Muscle of leg (tissue), 11 donors: ENCODE results near the gene NEK2. TPM values are rescaled to one million over a fixed set of nuclear protein-coding genes. Genes with fewer than 3 reads are reported as not detected.
A peak's percentile ranks its signal among the peaks of the same experiment; 100 is the strongest.
"Not testable (repeated sequence)": the region's sequence is repeated elsewhere in the genome, so short reads cannot be mapped to it uniquely, and the experiment has no call there.

Source experiments
- DNase-seq: peaks from one replicate; pipeline ENCODE4 v3.0.0; 2013
- H3K27ac ChIP-seq: one replicate; pipeline ENCODE4 v1.5.1; 2013; ENCODE audit warnings: mild to moderate bottlenecking, low read length, control low read depth
- H3K27me3 ChIP-seq: one replicate; pipeline ENCODE4 v1.6.1; 2013; ENCODE audit warnings: low read length; ENCODE audit not compliant: control insufficient read depth, insufficient read depth
- H3K36me3 ChIP-seq: one replicate; pipeline ENCODE4 v1.6.1; 2013; ENCODE audit warnings: low read length; ENCODE audit not compliant: control insufficient read depth, insufficient read depth
- H3K4me1 ChIP-seq: one replicate; pipeline ENCODE4 v1.6.1; 2013; ENCODE audit warnings: low read length; ENCODE audit not compliant: control insufficient read depth, insufficient read depth
- H3K4me3 ChIP-seq: one replicate; pipeline ENCODE4 v1.5.1; 2013; ENCODE audit warnings: low read length, control low read depth
- H3K9me3 ChIP-seq: replicated peaks from 2 replicates; pipeline ENCODE4 v1.6.1; 2013; ENCODE audit warnings: low read depth, low read length; ENCODE audit not compliant: control insufficient read depth
- WGBS: methylation state at CpG from one replicate; pipeline ENCODE4 v1.1.5; 2013; ENCODE audit warnings: missing lambda C conversion rate; ENCODE audit not compliant: insufficient coverage; 5-methylcytosine and 5-hydroxymethylcytosine counted together
- polyA plus RNA-seq, 8 donors: library from polyadenylated mRNA; unstranded; fragments of 120-200 nt; gene quantifications; one replicate each; pipeline versions ENCODE4 v1.2.1 to v1.2.3, GENCODE V29; 2013; ENCODE audit warnings: inconsistent platforms in 1 of 8, low replicate concordance in 1 of 8; ENCODE audit not compliant: insufficient read length in 8 of 8, insufficient read depth in 1 of 8
- total RNA-seq: library from RNA; stranded (reverse); fragments of 120-200 nt; gene quantifications from one replicate; pipeline ENCODE4 v1.2.4, GENCODE V29; 2013

NEK2 gene
- total and polyA plus RNA-seq, 9 donors, result 6.0 to 11.5 (median 8.4) TPM

GRCh38 chr1:211652371-211652770, 23.1 kb downstream of the NEK2 start:
- WGBS, result 58% methylated on average over 6 of the region's 6 CpGs
- Histone ChIP-seq H3K27ac (no peak overlapping the region), H3K27me3 (no peaks in the 10 kb centered on the region), H3K36me3 (no peaks in the 10 kb centered on the region), H3K4me3 (no peak overlapping the region), H3K4me1 (peaks cover 3% of the 10 kb centered on the region), H3K9me3 (no peaks in the 10 kb centered on the region)
- no peak for DNase-seq

DNA sequence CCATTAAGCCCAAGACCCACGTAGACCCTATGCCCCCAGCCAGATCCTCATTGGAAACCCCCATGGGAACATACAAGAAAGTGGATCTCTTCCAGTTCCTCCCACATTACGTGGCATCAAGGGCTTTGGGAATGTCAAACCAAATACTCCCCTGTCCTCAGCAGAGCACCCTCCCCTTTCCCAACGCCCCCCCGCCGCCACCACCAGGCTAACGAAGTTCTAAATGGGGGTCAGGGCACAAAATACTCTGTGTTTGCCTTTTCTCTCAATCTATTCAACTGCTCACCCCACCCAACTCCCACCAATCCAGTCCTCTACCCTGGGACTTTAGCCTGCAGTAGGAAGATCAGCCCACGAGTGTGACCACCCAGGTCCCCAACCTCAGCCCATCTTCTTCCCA, 24.5 kb downstream of the NEK2 start:
- Histone ChIP-seq H3K4me1 (peaks cover 3% of the 10 kb centered on the region), H3K27ac (no peak overlapping the region), H3K4me3 (no peak overlapping the region), H3K27me3 (no peaks in the 10 kb centered on the region), H3K36me3 (no peaks in the 10 kb centered on the region), H3K9me3 (no peaks in the 10 kb centered on the region)
- DNase-seq, result no peak
- WGBS, result 79% methylated on average over 7 of the region's 7 CpGs

- Histone ChIP-seq H3K27me3 (no peaks in the 10 kb centered on the region), H3K36me3 (no peaks in the 10 kb centered on the region), H3K4me1 (no peaks in the 10 kb centered on the region), H3K27ac (no peak overlapping the region), H3K9me3 (no peaks in the 10 kb centered on the region), H3K4me3 (no peak overlapping the region)
- WGBS, result 39% methylated on average over 7 of the region's 9 CpGs
- no peak for DNase-seq
Measured at GRCh38 chr1:211648980-211649934, 26.2 kb downstream of the NEK2 start.

- no peaks in the 10 kb centered on the region for H3K9me3 ChIP-seq
- H3K4me3 ChIP-seq, result no peak overlapping the region
- H3K27ac ChIP-seq, result no peak overlapping the region
- no peaks in the 10 kb centered on the region for H3K36me3 ChIP-seq
- WGBS, result 92% methylated on average over 2 of the region's 3 CpGs
- no peaks in the 10 kb centered on the region for H3K27me3 ChIP-seq
- peaks cover 7% of the 10 kb centered on the region for H3K4me1 ChIP-seq
- DNase-seq, result no peak
Measured at GRCh38 chr1:211648336-211648735, 27.1 kb downstream of the NEK2 start.

GRCh38 chr1:211647711-211648121, 27.7 kb downstream of the NEK2 start:
- WGBS, result 82% methylated on average over 3 of the region's 4 CpGs

DNA sequence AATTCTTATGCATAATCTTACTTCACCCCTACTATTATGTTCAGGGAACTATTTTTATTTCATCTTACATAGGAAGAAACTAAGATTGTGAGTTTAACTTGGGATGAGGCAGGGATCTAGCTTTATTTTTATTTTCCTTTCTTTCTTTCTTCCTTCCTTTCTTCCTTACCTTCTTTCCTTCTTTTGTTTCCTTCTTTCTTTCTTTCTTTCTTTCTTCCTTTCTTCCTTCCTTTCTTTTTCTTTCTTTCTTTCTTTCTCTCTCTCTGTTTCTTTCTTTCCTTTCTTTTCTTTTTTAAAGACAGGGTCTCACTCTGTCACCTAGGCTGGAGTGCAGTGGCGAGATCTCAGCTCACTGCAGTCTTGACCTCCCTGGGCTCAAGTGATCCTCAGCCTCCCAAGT, 28.9 kb downstream of the NEK2 start:
- H3K4me3 ChIP-seq, result no peak overlapping the region
- no peak for DNase-seq
- no peaks in the 10 kb centered on the region for H3K36me3 ChIP-seq
- H3K27me3 ChIP-seq, result no peaks in the 10 kb centered on the region
- WGBS, result no CpG with 5 or more reads among the region's 1 CpG
- H3K27ac ChIP-seq, result no peak overlapping the region
- peaks cover 9% of the 10 kb centered on the region for H3K4me1 ChIP-seq
- H3K9me3 ChIP-seq, result no peaks in the 10 kb centered on the region

More at GRCh38 chr1:211647711-211648121, 27.7 kb downstream of the NEK2 start:
- Histone ChIP-seq H3K27ac (no peak overlapping the region), H3K4me1 (peaks cover 9% of the 10 kb centered on the region), H3K36me3 (no peaks in the 10 kb centered on the region), H3K4me3 (no peak overlapping the region), H3K9me3 (no peaks in the 10 kb centered on the region), H3K27me3 (no peaks in the 10 kb centered on the region)
- DNase-seq, result no peak

DNA sequence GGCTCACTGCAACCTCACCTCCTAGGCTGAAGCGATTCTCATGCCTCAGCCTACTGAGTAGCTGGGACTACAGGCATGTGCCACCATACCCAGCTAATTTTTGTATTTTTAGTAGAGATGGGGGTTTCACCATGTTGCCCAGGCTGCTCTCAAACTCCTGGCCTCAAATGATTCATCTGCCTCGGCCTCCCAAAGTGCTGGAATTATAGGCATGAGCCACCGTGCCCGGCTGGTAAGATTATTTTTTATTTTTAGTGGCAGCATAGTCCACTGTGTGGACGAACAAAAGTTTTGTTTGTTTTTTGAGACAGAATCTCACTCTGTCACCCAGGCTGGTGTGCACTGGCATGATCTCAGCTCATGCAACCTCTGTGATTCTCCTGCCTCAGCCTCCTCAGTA, 29.8 kb downstream of the NEK2 start:
- H3K9me3 ChIP-seq, H3K27ac ChIP-seq, H3K4me3 ChIP-seq, H3K27me3 ChIP-seq, DNase-seq, H3K36me3 ChIP-seq, H3K4me1 ChIP-seq: not testable (repeated sequence)
- WGBS, result 92% methylated on average over 4 of the region's 5 CpGs

GRCh38 chr1:211644653-211645052, 30.8 kb downstream of the NEK2 start:
- Histone ChIP-seq H3K4me3 (no peak overlapping the region), H3K9me3 (no peaks in the 10 kb centered on the region), H3K4me1 (peaks cover 9% of the 10 kb centered on the region), H3K27me3 (no peaks in the 10 kb centered on the region), H3K27ac (no peak overlapping the region), H3K36me3 (no peaks in the 10 kb centered on the region)
- WGBS, result no CpG with 5 or more reads among the region's 2 CpGs
- DNase-seq, result no peak

GRCh38 chr1:211643324-211644212, 31.9 kb downstream of the NEK2 start:
- no peaks in the 10 kb centered on the region for H3K9me3 ChIP-seq
- H3K27ac ChIP-seq, result no peak overlapping the region
- 45% methylated on average over 13 of the region's 20 CpGs for WGBS
- peak; percentile 37 for DNase-seq
- H3K27me3 ChIP-seq, result no peaks in the 10 kb centered on the region
- H3K4me1 ChIP-seq, result peaks cover 9% of the 10 kb centered on the region
- no peak overlapping the region for H3K4me3 ChIP-seq
- no peaks in the 10 kb centered on the region for H3K36me3 ChIP-seq

- no peak overlapping the region for H3K27ac ChIP-seq
- H3K27me3 ChIP-seq, result no peaks in the 10 kb centered on the region
- no CpG with 5 or more reads among the region's 4 CpGs for WGBS
Measured at GRCh38 chr1:211642870-211643269, 32.6 kb downstream of the NEK2 start.

More at GRCh38 chr1:211642870-211643269, 32.6 kb downstream of the NEK2 start:
- no peaks in the 10 kb centered on the region for H3K9me3 ChIP-seq
- no peak overlapping the region for H3K4me3 ChIP-seq
- H3K4me1 ChIP-seq, result peaks cover 9% of the 10 kb centered on the region
- no peaks in the 10 kb centered on the region for H3K36me3 ChIP-seq
- DNase-seq, result no peak
